HEK293 (cell line): ENCODE data around the gene RGS12.

Source experiments
- CTCF ChIP-seq: fragments of 450-650 bp; formaldehyde crosslinking; IDR thresholded peaks from 2 replicates; pipeline ENCODE4 v1.5.1; 2016; ENCODE audit warnings: missing biosample characterization, missing genetic modification characterization
- ZNF221 ChIP-seq: fragments of 450-650 bp; formaldehyde crosslinking; IDR thresholded peaks from 2 replicates; pipeline ENCODE4 v1.5.1; 2017; ENCODE audit warnings: missing biosample characterization, missing genetic modification characterization, borderline replicate concordance
- ZNF274 ChIP-seq, 2 experiments: fragments of 200-500 bp in 1 of 2; fragments of 450-650 bp in 1 of 2; sonication (Bioruptor generic) in 1 of 2; formaldehyde crosslinking in 1 of 2; IDR thresholded peaks; 2 replicates each; pipeline versions ENCODE4 v1.5.1 to v1.6.1; 2014 to 2016; ENCODE audit warnings: borderline replicate concordance in 1 of 2, inconsistent platforms in 1 of 2, low read length in 1 of 2, missing biosample characterization in 1 of 2, missing genetic modification characterization in 1 of 2

DNA sequence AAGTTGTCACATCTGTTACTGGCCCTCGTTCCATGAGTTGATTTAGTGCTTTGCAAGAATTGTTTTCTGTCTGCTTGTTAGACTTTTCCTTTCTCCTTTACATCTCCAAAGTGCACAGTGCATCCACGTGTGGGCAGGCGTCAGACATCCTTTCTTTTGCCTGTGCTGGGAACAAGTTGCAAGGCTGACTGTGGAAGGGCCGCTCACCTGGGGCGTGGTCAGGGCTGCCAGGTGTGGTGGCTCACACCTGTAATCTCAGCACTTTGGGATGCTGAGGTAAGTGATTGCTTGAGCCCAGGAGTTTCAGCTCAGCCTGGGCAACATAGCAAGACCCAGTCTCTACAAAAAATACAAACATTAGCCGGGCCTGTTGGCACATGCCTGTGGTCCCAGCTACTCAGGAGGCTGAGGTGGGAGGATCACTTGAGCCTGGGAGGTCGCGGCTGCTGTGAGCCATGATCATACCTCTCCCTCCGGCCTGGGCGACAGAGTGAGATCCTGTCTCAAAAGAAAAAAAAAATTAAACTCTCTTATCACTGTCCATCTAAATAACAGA, 46.2 kb downstream of the RGS12 start:
- TF ChIP-seq CTCF (tag by site-specific recombination) (no peak), ZNF221 (tag by site-specific recombination) (no peak), ZNF274 (IDR thresholded peaks at IDR 0.05; ENCODE audit: low read length) (no peak), ZNF274 (tag by site-specific recombination; IDR thresholded peaks at IDR 0.05; ENCODE audit: borderline replicate concordance) (no peak)
